Activated T-cell treated with anti-CD3 and anti-CD28 coated beads, Interleukin-2, amount 50 U/mL, for 48 hours (primary cell): ENCODE measurements around the gene TMEM273.
A peak's percentile ranks its signal among the peaks of the same experiment; 100 is the strongest.

ENCODE experiments used
- DNase-seq, 2 experiments: peaks; one replicate each; pipeline ENCODE4 v3.0.0-alpha.2; 2020

TMEM273 gene

GRCh38 chr10:49175587-49176309 lies 12.4 kb downstream of the TMEM273 start:
- peak in 1 of 2 experiments; percentile 19 for DNase-seq

GRCh38 chr10:49174926-49175500 lies 13.2 kb downstream of the TMEM273 start:
- DNase-seq = no peak

DNA sequence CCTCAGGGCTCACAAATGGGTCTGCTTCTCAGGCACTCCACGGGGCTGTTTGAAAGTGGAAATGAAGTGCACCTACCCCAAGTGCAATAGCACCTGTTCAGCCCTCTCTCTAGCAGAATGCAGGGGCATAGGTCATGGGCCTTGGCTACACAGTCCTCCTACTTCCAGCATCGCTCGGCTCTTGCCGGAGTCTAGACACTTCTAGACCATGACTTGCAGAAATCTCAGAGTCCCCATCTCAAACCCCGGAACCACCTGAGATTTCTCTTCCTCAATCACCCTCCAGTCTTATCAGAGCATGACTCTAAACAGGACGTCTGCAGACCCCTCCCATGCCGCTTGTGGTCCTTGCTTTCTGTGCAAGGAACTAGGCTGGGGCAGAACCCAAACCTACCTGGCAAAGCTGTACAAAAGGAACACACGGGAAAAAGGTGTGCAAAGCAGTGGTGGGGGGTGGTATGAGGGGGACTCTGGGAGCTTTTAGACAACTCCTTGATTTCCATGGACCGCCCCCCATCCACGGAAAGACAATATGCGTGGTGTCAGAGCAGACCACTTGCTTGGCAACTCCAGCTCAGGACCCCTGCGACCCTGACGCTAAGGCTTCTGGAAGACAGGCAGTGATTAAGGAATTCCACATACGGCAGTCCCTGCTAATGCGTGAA lies 13.8 kb downstream of the TMEM273 start:
- DNase-seq = no peak

GRCh38 chr10:49173853-49174252 lies 14.3 kb downstream of the TMEM273 start:
- DNase-seq = no peak

- DNase-seq = no peak
These were observed 14.9 kb downstream of the TMEM273 start for GRCh38 chr10:49173201-49173772.

DNA sequence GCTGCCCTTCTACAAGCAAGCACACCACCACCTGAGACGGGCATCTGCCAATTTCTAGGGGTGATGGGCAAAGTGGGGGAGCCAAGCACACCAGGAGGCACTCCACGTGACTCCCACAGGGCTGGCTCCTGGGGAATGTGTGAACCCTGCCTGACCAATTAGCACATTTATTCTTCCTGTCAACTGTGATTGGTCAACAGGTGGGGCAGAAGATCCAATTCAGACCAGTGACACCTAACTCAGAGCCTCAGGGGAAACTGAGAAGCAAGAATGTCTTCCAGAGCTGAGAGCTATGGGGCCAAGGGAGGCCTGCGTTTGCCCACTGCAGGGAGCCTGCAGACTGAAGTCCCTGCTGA lies 15.4 kb downstream of the TMEM273 start:
- no peak for DNase-seq

- no peak for DNase-seq
These were observed 16.0 kb downstream of the TMEM273 start for GRCh38 chr10:49172061-49172776.

DNA sequence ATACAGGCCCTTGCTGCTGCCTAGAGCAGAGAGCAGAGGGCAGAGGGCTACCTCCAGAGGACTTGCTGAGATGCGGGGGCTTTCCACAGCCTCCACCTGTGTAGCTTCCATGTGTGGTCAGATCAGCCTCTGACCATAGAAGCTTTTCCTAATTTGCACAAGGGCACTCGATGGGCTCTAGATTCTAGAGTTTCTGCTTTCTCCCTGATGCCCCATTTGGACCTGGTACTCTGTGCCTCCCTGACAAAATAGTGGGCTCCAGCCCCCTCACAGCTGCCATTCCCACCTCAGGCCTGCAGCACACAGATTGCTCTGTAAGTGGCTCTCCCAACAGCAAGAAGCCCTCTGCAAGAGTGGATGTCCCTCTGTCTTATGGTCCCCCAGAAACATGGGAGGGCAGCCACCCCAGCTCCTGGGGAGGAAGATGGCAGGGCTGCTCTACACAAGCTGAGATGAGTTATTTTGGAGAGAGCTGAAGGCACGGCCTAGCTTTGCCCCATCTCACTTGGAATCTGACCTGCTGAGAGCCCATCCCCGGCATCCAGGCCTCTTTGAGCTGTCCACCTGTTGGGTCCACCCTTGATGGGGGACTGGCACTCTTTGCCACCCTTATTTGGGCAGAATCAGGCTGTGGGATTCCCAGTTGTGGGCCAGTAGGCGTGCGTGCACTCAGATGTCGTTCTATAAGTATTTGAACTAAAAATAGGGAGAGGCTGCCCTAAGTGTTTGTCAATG lies 16.7 kb downstream of the TMEM273 start:
- DNase-seq = no peak

- DNase-seq = peak in 1 of 2 experiments; percentile 20
These were observed 17.4 kb downstream of the TMEM273 start for GRCh38 chr10:49170632-49171325.

- DNase-seq = no peak
These were observed 18.4 kb downstream of the TMEM273 start for GRCh38 chr10:49169776-49170175.

- DNase-seq = no peak
These were observed 19.2 kb downstream of the TMEM273 start for GRCh38 chr10:49168831-49169500.

DNA sequence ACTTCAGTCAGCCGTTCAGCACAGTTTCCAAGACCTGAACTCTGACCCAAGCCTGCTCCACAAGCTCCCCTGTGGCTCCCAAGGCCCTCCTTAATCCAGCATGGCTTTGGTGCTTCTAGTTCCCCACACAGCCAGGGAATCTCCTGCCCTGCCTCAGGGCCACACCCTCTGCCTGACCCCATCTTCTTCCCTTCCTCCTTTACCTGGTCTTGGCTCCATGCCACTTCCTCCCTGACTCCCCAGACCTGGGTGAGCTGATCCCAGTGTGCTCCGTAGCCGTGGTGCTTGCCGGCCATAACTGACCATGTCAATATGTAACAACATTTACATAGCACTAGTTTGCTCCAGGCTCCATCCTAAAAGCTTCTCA lies 20.0 kb downstream of the TMEM273 start:
- DNase-seq = no peak

DNA sequence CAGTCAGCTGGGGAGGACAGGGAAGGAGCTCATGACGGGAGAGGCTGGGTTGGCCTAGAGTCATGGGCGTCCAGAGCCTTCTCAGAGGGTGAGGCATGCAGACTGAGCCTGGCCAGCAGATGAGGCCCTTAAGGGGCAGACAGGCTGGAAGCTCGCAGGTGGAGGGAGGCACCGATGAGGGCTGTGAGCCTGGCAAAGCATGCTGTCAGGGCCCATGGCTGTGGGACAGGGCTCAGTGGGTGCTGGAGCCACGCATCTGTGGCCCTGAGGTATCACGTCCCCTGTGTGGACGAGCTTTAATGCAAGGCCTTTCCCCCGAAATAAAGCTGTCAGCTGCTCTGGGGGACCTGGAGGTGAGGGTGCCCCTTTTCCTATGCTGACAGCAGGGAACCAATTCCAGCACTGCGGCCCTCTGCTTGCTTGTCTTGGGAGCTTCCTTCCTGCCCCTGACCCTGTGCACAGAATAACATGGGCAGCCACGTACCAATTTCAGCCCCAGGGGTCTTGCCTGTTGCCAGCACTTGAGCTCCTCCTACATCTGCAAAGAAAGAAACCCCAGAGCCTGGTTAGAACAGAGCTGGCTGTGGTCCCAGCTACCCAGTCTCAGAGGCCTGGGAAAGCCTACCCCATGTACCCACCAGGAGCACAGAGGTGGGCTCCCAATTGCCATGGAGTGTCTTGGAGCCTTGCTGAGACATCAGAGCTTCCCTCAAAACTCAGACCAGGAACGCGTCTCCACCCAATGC lies 20.6 kb downstream of the TMEM273 start:
- no peak for DNase-seq

DNA sequence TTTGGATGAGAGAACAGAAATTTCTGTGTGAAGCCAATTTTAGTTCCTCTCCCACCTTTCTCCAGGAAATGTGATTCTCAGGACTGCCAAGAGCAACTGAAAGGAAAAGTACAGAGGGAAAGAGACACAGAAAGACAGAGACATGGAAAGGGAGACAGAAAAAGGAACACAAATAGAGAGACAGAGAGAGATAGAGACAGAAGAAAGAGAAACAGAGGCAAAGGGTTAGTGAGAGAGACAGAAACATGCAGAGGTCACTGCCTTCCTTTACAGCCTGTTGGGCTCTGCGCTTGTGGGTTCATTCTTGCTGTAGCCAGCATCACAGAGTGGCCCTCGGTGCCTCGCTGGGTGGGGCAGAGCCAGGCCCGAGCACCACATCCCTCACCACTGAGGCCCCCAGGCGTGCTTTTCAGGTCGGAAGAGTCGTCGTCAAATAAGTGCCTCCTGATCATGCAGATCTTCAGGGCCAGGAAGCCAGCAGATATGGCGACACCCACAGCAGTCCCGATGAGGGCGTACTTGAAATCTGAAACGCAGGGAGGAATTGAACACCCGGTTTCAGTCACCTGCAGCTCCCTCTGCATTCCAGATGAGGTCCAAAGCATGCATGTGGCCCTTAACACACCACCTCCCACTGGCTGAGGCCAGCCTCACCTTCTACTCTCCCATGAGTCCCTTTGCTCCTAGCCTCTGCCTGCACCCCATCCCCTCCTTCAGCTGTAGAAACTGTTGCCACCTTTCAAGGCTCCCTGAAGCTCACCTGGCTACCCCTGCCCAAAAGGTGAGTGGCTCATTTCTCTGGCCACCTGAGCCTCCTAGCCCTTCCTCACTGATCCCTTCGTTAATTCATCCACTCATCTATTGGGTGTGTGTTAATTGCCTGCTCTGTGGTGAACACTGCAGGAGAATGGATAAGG lies 21.4 kb downstream of the TMEM273 start:
- no peak for DNase-seq

DNA sequence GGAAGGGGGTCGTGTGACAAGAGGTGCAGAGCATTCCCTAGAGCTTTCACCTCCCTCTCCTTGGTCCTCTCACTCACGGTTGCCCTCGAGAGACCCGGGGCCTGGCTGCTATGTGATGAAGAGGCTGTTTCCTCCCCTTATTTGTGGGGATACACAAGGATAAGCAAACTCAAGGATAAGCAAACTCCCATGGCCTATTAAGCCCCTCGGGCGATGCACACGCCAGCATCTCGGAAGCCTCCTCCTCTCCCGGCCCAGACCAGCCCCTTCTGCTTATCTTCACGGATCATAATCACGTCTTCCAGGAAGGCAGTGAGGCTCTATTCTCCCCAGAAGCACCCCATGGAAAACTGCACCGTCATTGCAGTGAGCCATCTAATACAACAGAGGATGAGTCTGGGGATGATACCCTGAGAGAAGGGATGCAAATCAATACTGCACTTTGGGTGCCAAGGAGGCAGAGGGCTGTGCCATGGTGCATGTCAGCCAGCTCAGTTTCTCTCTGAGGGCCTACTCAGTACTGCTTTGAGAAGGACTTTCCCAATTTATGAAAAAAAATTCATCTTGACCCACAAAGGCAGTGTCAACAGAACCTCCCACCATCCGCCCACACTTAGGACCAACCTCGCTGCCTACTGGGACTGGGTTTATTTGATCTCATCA lies 22.2 kb downstream of the TMEM273 start:
- DNase-seq = peak in 1 of 2 experiments; percentile 25

DNA sequence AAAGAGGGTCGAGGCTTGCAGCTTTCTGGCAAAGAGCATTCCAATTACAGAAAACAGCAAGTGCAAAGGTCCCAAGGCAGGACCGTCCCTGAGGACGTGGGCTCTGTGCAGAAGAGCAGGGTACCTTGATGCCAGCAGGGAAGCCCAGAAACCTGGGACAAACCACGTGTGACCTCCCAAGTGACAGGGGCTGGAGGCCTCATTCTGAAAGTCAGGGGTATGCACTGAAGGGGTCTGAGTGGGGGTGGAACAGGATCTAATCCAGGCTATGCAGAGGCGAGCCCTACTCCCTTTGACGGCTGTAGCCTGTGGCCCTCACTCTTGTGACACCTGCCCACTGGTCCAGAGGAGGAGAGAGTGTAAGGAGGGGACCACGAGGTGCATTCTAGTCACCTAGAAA lies 22.9 kb downstream of the TMEM273 start:
- no peak for DNase-seq

- peak; percentile 66 to 72 for DNase-seq
These were observed 23.5 kb downstream of the TMEM273 start for GRCh38 chr10:49164559-49165188.

DNA sequence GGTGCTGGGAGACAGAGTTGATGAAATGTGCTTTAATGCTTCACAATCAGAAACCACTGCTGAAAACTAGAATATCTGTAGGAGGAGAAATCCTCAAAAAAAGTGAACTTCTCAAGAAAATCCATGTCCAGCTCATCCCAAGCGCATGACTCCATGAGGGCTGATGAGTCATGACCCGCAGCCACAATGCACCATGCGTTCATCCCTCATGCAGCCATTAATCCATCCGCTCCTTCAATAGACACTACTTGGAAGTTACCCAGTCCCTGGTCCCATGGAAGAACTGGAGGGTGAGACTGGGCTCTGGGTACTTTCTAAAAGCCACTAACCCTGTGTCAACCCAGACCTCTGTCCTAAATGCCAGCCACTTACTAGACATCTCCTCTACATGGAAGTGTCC lies 24.4 kb downstream of the TMEM273 start:
- no peak for DNase-seq
